Measurements from ENCODE around the gene EHF. TPM values are rescaled to one million over a fixed set of nuclear protein-coding genes. Genes with fewer than 3 reads are reported as not detected.
A peak's percentile ranks its signal among the peaks of the same experiment; 100 is the strongest.

Gene EHF
- total and polyA plus RNA-seq, 2 of the 13 experiments (the other 11 are each of a cell fraction or from before 2014, with no cell fraction given), result 0.04 to 0.46 TPM

DNA sequence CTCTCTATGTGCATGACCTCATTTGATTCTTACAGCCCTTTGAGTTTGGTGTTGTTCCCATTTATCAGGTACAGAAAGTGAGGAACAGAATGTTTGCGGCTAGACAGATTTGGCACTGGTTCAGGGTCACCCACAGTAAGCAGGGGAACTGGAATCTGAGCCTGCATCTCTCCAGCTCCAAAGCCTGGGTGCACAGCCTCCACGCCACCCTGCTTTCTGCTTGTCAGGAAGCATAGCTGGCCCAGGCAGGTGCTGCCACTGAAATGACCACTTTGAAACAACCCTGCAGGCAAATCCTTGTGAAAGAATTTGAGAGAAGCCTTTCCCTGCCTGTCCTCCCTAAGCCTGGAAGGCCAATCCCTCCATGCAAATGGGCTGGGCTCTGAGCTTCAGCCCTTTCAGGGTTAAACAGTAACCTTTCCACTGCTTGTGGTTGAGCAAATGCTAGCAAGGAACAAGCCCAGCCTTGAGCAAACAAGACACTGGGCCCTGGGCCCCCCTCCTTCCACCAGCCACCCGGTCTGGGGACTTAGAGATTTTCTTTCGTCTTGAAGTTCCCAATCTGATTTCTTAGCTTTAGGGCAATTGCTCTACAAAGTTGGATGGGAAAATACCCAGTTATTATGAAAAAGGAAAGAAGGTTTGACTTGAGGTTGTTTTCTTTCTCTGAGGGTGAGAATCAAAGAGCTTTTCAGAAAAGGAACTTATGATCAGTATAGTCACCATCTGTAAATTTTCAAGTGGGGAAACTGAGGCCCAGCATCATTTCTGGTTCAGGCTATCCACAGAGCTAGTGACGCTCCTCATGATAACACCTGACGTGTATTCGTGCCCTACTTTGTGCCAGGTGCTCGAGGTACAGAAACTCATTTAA lies 19.4 kb downstream of the EHF start (continued):
- TF ChIP-seq, protein P1, sequence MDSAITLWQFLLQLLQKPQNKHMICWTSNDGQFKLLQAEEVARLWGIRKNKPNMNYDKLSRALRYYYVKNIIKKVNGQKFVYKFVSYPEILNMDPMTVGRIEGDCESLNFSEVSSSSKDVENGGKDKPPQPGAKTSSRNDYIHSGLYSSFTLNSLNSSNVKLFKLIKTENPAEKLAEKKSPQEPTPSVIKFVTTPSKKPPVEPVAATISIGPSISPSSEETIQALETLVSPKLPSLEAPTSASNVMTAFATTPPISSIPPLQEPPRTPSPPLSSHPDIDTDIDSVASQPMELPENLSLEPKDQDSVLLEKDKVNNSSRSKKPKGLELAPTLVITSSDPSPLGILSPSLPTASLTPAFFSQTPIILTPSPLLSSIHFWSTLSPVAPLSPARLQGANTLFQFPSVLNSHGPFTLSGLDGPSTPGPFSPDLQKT (CRISPR knock-in tag; IDR thresholded peaks at IDR 0.05; ENCODE audit: borderline replicate concordance), result no peak
- TF ChIP-seq KLF6 (CRISPR knock-in tag; IDR thresholded peaks at IDR 0.05) (0 out of 2 replicates have a peak, but pooled peaks have one; percentile 40), GFI1 (CRISPR knock-in tag; IDR thresholded peaks at IDR 0.05; ENCODE audit: borderline replicate concordance) (0 out of 2 replicates have a peak, but pooled peaks have one; percentile 53), ZNF598 (CRISPR knock-in tag; IDR thresholded peaks at IDR 0.05; ENCODE audit: borderline replicate concordance) (no peak), ZSCAN9 (CRISPR knock-in tag; IDR thresholded peaks at IDR 0.05; ENCODE audit: borderline replicate concordance) (no peak; the same call in 1 of the 2 replicates), ZFP36 (IDR thresholded peaks at IDR 0.05; ENCODE audit: borderline replicate concordance, low read depth, low read length, partially characterized antibody) (no peak), ZNF780A (CRISPR knock-in tag; IDR thresholded peaks at IDR 0.05) (no peak), RBAK (CRISPR knock-in tag; IDR thresholded peaks at IDR 0.05) (no peak), RORA (CRISPR knock-in tag; IDR thresholded peaks at IDR 0.05) (no peak), STAG1 (CRISPR knock-in tag; IDR thresholded peaks at IDR 0.05) (peak; percentile 25; the same call in 1 of the 2 replicates), ZNF33B (CRISPR knock-in tag; IDR thresholded peaks at IDR 0.05) (no peak), ZNF720 (CRISPR knock-in tag; IDR thresholded peaks at IDR 0.05) (no peak), AHR (CRISPR knock-in tag; IDR thresholded peaks at IDR 0.05) (no peak; the same call in 1 of the 2 replicates), ZNF256 (CRISPR knock-in tag; conservative IDR thresholded peaks at IDR 0.05) (no peak), HDAC1 (CRISPR knock-in tag; IDR thresholded peaks at IDR 0.05) (peak; percentile 81), HDAC6 (IDR thresholded peaks at IDR 0.05; ENCODE audit: low read depth, low read length) (no peak), MTA3 (CRISPR knock-in tag; IDR thresholded peaks at IDR 0.05) (no peak), KDM2A (CRISPR knock-in tag; IDR thresholded peaks at IDR 0.05; ENCODE audit: borderline replicate concordance, low read depth) (no peak), CC2D1A (CRISPR knock-in tag; IDR thresholded peaks at IDR 0.05) (no peak), ZNF292 (CRISPR knock-in tag; IDR thresholded peaks at IDR 0.05; ENCODE audit: borderline replicate concordance, low read depth) (peak; percentile 91; the same call in 1 of the 2 replicates), TBP (CRISPR knock-in tag; IDR thresholded peaks at IDR 0.05) (no peak)
- TF ChIP-seq, protein P2, sequence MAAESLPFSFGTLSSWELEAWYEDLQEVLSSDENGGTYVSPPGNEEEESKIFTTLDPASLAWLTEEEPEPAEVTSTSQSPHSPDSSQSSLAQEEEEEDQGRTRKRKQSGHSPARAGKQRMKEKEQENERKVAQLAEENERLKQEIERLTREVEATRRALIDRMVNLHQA (CRISPR knock-in tag; IDR thresholded peaks at IDR 0.05), result no peak
- TF ChIP-seq, protein P3, sequence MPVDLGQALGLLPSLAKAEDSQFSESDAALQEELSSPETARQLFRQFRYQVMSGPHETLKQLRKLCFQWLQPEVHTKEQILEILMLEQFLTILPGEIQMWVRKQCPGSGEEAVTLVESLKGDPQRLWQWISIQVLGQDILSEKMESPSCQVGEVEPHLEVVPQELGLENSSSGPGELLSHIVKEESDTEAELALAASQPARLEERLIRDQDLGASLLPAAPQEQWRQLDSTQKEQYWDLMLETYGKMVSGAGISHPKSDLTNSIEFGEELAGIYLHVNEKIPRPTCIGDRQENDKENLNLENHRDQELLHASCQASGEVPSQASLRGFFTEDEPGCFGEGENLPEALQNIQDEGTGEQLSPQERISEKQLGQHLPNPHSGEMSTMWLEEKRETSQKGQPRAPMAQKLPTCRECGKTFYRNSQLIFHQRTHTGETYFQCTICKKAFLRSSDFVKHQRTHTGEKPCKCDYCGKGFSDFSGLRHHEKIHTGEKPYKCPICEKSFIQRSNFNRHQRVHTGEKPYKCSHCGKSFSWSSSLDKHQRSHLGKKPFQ (CRISPR knock-in tag; IDR thresholded peaks at IDR 0.05; ENCODE audit: insufficient replicate concordance), result no peak
- TF ChIP-seq, protein P4, sequence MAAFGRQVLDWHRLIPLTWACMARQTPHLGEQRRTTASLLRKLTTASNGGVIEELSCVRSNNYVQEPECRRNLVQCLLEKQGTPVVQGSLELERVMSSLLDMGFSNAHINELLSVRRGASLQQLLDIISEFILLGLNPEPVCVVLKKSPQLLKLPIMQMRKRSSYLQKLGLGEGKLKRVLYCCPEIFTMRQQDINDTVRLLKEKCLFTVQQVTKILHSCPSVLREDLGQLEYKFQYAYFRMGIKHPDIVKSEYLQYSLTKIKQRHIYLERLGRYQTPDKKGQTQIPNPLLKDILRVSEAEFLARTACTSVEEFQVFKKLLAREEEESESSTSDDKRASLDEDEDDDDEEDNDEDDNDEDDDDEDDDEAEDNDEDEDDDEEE (CRISPR knock-in tag; IDR thresholded peaks at IDR 0.05), result no peak
- TF ChIP-seq, protein P5, sequence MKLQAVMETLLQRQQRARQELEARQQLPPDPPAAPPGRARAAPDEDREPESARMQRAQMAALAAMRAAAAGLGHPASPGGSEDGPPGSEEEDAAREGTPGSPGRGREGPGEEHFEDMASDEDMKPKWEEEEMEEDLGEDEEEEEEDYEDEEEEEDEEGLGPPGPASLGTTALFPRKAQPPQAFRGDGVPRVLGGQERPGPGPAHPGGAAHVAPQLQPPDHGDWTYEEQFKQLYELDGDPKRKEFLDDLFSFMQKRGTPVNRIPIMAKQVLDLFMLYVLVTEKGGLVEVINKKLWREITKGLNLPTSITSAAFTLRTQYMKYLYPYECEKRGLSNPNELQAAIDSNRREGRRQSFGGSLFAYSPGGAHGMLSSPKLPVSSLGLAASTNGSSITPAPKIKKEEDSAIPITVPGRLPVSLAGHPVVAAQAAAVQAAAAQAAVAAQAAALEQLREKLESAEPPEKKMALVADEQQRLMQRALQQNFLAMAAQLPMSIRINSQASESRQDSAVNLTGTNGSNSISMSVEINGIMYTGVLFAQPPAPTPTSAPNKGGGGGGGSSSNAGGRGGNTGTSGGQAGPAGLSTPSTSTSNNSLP (IDR thresholded peaks at IDR 0.05; ENCODE audit: low read depth, low read length), result no peak

Measured in HepG2 (cell line).